K562 (cell line): ENCODE results near the gene ASPDH. TPM values are rescaled to one million over a fixed set of nuclear protein-coding genes. Genes with fewer than 3 reads are reported as not detected.

Experiments used
- ATAC-seq: fragments of 200-7000 bp; cut with Tn5 transposase; 3 replicates; pipeline ENCODE4 v1.9.1; 2020; ENCODE audit warnings: moderate library complexity
- BruUV-seq: library from RNA; stranded (reverse); fragments of 400-500 nt; replicated peaks from 2 replicates; lab custom pipeline; 2021; lab: Mats Ljungman, UMichigan
- CTCF ChIA-PET: fragments of 300-600 bp; formaldehyde crosslinking; extraction: SDS; loops from one replicate; lab custom pipeline; 2021; ENCODE audit warnings: low intra/inter-chr PET ratio; lab: Yijun Ruan, JAX
- POLR2A ChIA-PET: fragments of 300-600, 350-650 bp; sonication (Branson Sonifier 250); formaldehyde crosslinking; extraction: SDS; loops from one replicate; lab custom pipeline; 2021; ENCODE audit warnings: antibody characterized with exemption, inconsistent platforms; lab: Yijun Ruan, JAX
- DNase-seq, 4 experiments: peaks; one replicate each; pipeline versions ENCODE4 v3.0.0 to v3.0.0-alpha.2; 2011 to 2018; ENCODE audit warnings: low spot score in 3 of 4, mixed read lengths in 3 of 4; ENCODE audit errors: extremely low read depth in 1 of 4
- FAIRE-seq: peaks from 2 replicates; lab custom pipeline; 2011; peaks lifted over from hg19 to GRCh38; lab: Jason Lieb, UNC
- H2AFZ ChIP-seq: 2 replicates; pipeline ENCODE4 v1.6.0; 2011; ENCODE audit warnings: low read depth, low read length, control low read depth, inconsistent platforms
- H3K27ac ChIP-seq: fragments of 200-600 bp; 3 replicates; pipeline ENCODE4 v1.8.0; 2011; ENCODE audit warnings: low read depth, mild to moderate bottlenecking, control low read depth, inconsistent platforms, low read length, moderate library complexity, mixed read lengths; ENCODE audit errors: extremely low read depth
- H3K27me3 ChIP-seq, 2 experiments: fragments of 300-600 bp in 1 of 2; 2 replicates in 1 of 2; 3 replicates in 1 of 2; pipeline versions ENCODE4 v1.6.0 to v1.8.0; 2011; ENCODE audit warnings: inconsistent platforms in 2 of 2, low read length in 2 of 2, mild to moderate bottlenecking in 1 of 2, mixed read lengths in 1 of 2, moderate library complexity in 1 of 2; ENCODE audit not compliant: control insufficient read depth in 2 of 2, insufficient read depth in 2 of 2
- H3K36me3 ChIP-seq: fragments of 300-600 bp; 3 replicates; pipeline ENCODE4 v1.8.0; 2011; ENCODE audit warnings: mild to moderate bottlenecking, low read length, inconsistent platforms; ENCODE audit not compliant: control insufficient read depth, insufficient read depth
- H3K4me1 ChIP-seq, 2 experiments: fragments of 200-600 bp in 1 of 2; replicated peaks in 1 of 2; 2 replicates in 1 of 2; 3 replicates in 1 of 2; pipeline versions ENCODE4 v1.5.1 to v1.8.0; 2011; ENCODE audit warnings: inconsistent platforms in 2 of 2, low read length in 2 of 2, mild to moderate bottlenecking in 1 of 2, mixed read lengths in 1 of 2, moderate library complexity in 1 of 2; ENCODE audit not compliant: control insufficient read depth in 2 of 2, insufficient read depth in 2 of 2
- H3K4me2 ChIP-seq: 2 replicates; pipeline ENCODE4 v1.6.1; 2011; ENCODE audit warnings: low read length, control low read depth, inconsistent platforms, mixed read lengths; ENCODE audit not compliant: insufficient read depth
- H3K4me3 ChIP-seq: fragments of 200-600 bp; sonication (generic), shearing (Covaris generic); 2 replicates; pipeline ENCODE4 v1.5.1; 2016; ENCODE audit warnings: control low read depth, inconsistent platforms
- H3K79me2 ChIP-seq: fragments of 200-600 bp; 3 replicates; pipeline ENCODE4 v1.8.0; 2011; ENCODE audit warnings: low read length, inconsistent platforms; ENCODE audit not compliant: control insufficient read depth, insufficient read depth
- H3K9ac ChIP-seq, 2 experiments: 2 replicates each; pipeline versions ENCODE4 v1.6.0 to v1.6.1; 2011; ENCODE audit warnings: low read depth in 2 of 2, low read length in 2 of 2, control low read depth in 1 of 2, inconsistent platforms in 1 of 2, mild to moderate bottlenecking in 1 of 2, mixed read lengths in 1 of 2; ENCODE audit not compliant: insufficient read depth in 1 of 2
- H3K9me1 ChIP-seq: one replicate; pipeline ENCODE4 v1.6.0; 2011; ENCODE audit warnings: inconsistent platforms, mild to moderate bottlenecking, low read length, moderate library complexity; ENCODE audit not compliant: control insufficient read depth, insufficient read depth
- H3K9me3 ChIP-seq: replicated peaks from 2 replicates; pipeline ENCODE4 v1.5.1; 2011; ENCODE audit warnings: low read depth, low read length, inconsistent platforms; ENCODE audit not compliant: control insufficient read depth, insufficient read depth
- H4K20me1 ChIP-seq: replicated peaks from 2 replicates; pipeline ENCODE4 v1.6.1; 2011; ENCODE audit warnings: low read length, inconsistent platforms, mixed read lengths; ENCODE audit not compliant: control insufficient read depth, insufficient read depth
- ATF2 ChIP-seq: sonication (generic); formaldehyde crosslinking; IDR thresholded peaks from 2 replicates; pipeline ENCODE4 v1.8.1; 2022; ENCODE audit warnings: missing genetic modification reagents
- GABPB2 ChIP-seq: fragments of 250-450 bp; sonication (Bioruptor Pico); conservative IDR thresholded peaks from 2 replicates; pipeline ENCODE4 v1.5.1; 2021; ENCODE audit warnings: mild to moderate bottlenecking
- KLF16 ChIP-seq: IDR thresholded peaks from 2 replicates; pipeline ENCODE4 v1.6.1; 2016; ENCODE audit warnings: antibody characterized with exemption
- NUFIP1 ChIP-seq: fragments of 450-650 bp; IDR thresholded peaks from 2 replicates; pipeline ENCODE4 v1.6.1; 2018; ENCODE audit not compliant: partially characterized antibody
- RBBP5 ChIP-seq: fragments of 200-600 bp; sonication (generic); IDR thresholded peaks from 2 replicates; pipeline ENCODE4 v1.6.1; 2012; ENCODE audit warnings: borderline replicate concordance, mild to moderate bottlenecking, low read length, control low read depth, inconsistent platforms; ENCODE audit not compliant: insufficient read depth, poor library complexity, severe bottlenecking
- STAG1 ChIP-seq: sonication (generic); formaldehyde crosslinking; IDR thresholded peaks from 2 replicates; pipeline ENCODE4 v1.5.0; 2020; ENCODE audit warnings: missing genetic modification reagents, borderline replicate concordance
- ZNF384 ChIP-seq: IDR thresholded peaks from 2 replicates; pipeline ENCODE4 v1.6.1; 2012; ENCODE audit warnings: low read depth, low read length, improper control_type of control experiment
- WGBS: fragments of 100-300 bp; shearing (Covaris generic); methylation state at CpG from one replicate; pipeline ENCODE4 v1.1.6; 2016; ENCODE audit warnings: low coverage, mixed read lengths; ENCODE audit not compliant: insufficient coverage; ENCODE audit errors: missing lambda C conversion rate; 5-methylcytosine and 5-hydroxymethylcytosine counted together
- in situ Hi-C: fragments of 300-500 bp; cut with MboI; formaldehyde crosslinking; loops from 4 replicates; pipeline ENCODE4 v1.15.0; 2018; ENCODE audit warnings: inconsistent platforms, mixed read lengths
- intact Hi-C: fragments of 100-400 bp; cut with micrococcal nuclease; formaldehyde crosslinking; loops from 2 replicates; pipeline ENCODE4 v1.14.2; 2022
- polyA plus RNA-seq, 8 experiments: library from polyadenylated mRNA; depleted of rRNA in 4 of 8; stranded (reverse) in 5 of 8; unstranded in 3 of 8; fragments of >200 nt; fragmentation: Nextera tagmentation in 2 of 8; fragmentation: Illumina TruSeq in 1 of 8; extraction: Ambion mirVana in 2 of 8; extraction: Trizol in 1 of 8; gene quantifications; 2 replicates each; pipeline versions ENCODE4 v1.2.1 to v1.2.3, GENCODE V29; 2011 to 2014; ENCODE audit warnings: inconsistent platforms in 1 of 8, missing spikeins in 1 of 8
- total RNA-seq, 7 experiments: library from RNA; depleted of rRNA in 6 of 7; stranded (reverse); fragments of >200 nt in 6 of 7; fragmentation: Illumina TruSeq in 2 of 7; extraction: Trizol in 2 of 7; gene quantifications; 2 replicates each; pipeline versions ENCODE4 v1.2.1 to v1.2.3, GENCODE V29; 2011 to 2021; ENCODE audit warnings: low replicate concordance in 1 of 7

ASPDH gene
- total and polyA plus RNA-seq, 9 of the 15 experiments (the other 6 are each of a cell fraction or from before 2014, with no cell fraction given) = not detected

GRCh38 chr19:50520822-50521465 is 7.2 kb upstream of the ASPDH start:
- Histone ChIP-seq H3K4me1 (peaks cover 0 to 23% of the 10 kb centered on the region in 2 experiments; a peak in 2 of 5 replicates), H3K79me2 (no peaks in the 10 kb centered on the region), H3K9me3 (no peaks in the 10 kb centered on the region), H4K20me1 (no peaks in the 10 kb centered on the region), H3K9me1 (no peaks in the 10 kb centered on the region), H3K27me3 (no peaks in the 10 kb centered on the region), H2AFZ (no peak overlapping the region), H3K9ac (no peak overlapping the region), H3K4me3 (no peak overlapping the region), H3K27ac (no peak overlapping the region), H3K36me3 (no peaks in the 10 kb centered on the region), H3K4me2 (no peak overlapping the region)
- ChIA-PET POLR2A (interaction anchor here (0.6 to 1.2 kb wide), 4 partner anchors 9 to 544 kb away, joined by 3 to 4 read pairs (median 3); partner anchors contain the start of genes JOSD2 and KLK13), CTCF (no interaction called here)
- intact Hi-C loops = no loop called here
- DNase-seq (no peak), ATAC-seq (no peak), FAIRE-seq (no peak)
- in situ Hi-C loops = no loop called here
- BruUV-seq = no TSS peak
- no peak for TF ChIP-seq RBBP5
- TF ChIP-seq KLF16 = no peak
- no peak for TF ChIP-seq STAG1
- TF ChIP-seq ZNF384 = no peak
- WGBS = 29% methylated on average over 16 of the region's 17 CpGs

GRCh38 chr19:50519006-50519575 is 5.4 kb upstream of the ASPDH start:
- Histone ChIP-seq H3K4me2 (no peak overlapping the region), H3K27me3 (no peaks in the 10 kb centered on the region), H4K20me1 (no peaks in the 10 kb centered on the region), H2AFZ (no peak overlapping the region)
- 85% methylated on average over 33 of the region's 40 CpGs for WGBS
- no TSS peak for BruUV-seq
- ATAC-seq = no peak
- TF ChIP-seq ATF2 (CRISPR knock-in tag) = 0 out of 2 replicates have a peak, but pooled peaks have one; percentile 13
- no peak for TF ChIP-seq NUFIP1
- no peak for TF ChIP-seq GABPB2 (CRISPR knock-in tag)
- TF ChIP-seq, all 486 proteins: peak for 1
- Histone ChIP-seq H3K4me3 (no peak overlapping the region), H3K9me3 (no peaks in the 10 kb centered on the region), H3K9me1 (no peaks in the 10 kb centered on the region), H3K4me1 (peaks cover 0 to 30% of the 10 kb centered on the region in 2 experiments; a peak in 2 of 5 replicates), H3K79me2 (no peaks in the 10 kb centered on the region), H3K27ac (no peak overlapping the region), H3K9ac (no peak overlapping the region), H3K36me3 (no peaks in the 10 kb centered on the region)
- FAIRE-seq (no peak), DNase-seq (no peak)
- ChIA-PET CTCF (no interaction called here), POLR2A (interaction anchor here (1.1 kb wide), 1 partner anchor 9 kb away, joined by 3 read pairs; no protein-coding TSS in a partner anchor)
- in situ Hi-C loops = no loop called here
- intact Hi-C loops = no loop called here
